ENCODE data around the gene CEP63. TPM values are rescaled to one million over a fixed set of nuclear protein-coding genes. Genes with fewer than 3 reads are reported as not detected.

Gene CEP63
- total RNA-seq, 2 experiments from 2014 or later, result 13.2 to 15.1 TPM

GRCh38 chr3:134552784-134553183 lies 66.9 kb downstream of the CEP63 start:
- ChIA-PET POLR2A (no interaction called here), CTCF (no interaction called here)
- H3K9me3 Mint-ChIP-seq, result peaks cover 2% of the 10 kb centered on the region
- no peak for DNase-seq
- no peaks in the 10 kb centered on the region for H3K4me1 Mint-ChIP-seq (ENCODE audit: low read depth)
- H3K27me3 ChIP-seq (ENCODE audit: control insufficient read depth in 1 of 2, insufficient read depth in 2 of 2, low read length in 2 of 2), result no peaks in the 10 kb centered on the region
- no peaks in the 10 kb centered on the region for H3K4me1 ChIP-seq (ENCODE audit: insufficient read depth, low read length)
- intact Hi-C loops (cut with DNase I, micrococcal nuclease), result no loop called here
- ATAC-seq (ENCODE audit: poor library complexity), result no peak
- H3K27me3 Mint-ChIP-seq, result no peaks in the 10 kb centered on the region
- no peak for TF ChIP-seq CTCF (IDR thresholded peaks at IDR 0.05)
- H3K36me3 Mint-ChIP-seq (ENCODE audit: low read depth), result peaks cover 78% of the 10 kb centered on the region
- H3K4me3 ChIP-seq (ENCODE audit: low read length), result no peak overlapping the region
- no peak overlapping the region for H3K4me3 Mint-ChIP-seq
- H3K9me3 ChIP-seq (ENCODE audit: control insufficient read depth in 1 of 2, insufficient read depth in 1 of 2, low read length in 2 of 2), result no peaks in the 10 kb centered on the region
- H3K27ac Mint-ChIP-seq, result no peak overlapping the region
- peaks cover 58% of the 10 kb centered on the region for H3K36me3 ChIP-seq (ENCODE audit: insufficient read depth, low read length)
- H3K27ac ChIP-seq (ENCODE audit: low read depth in 1 of 2, low read length in 2 of 2), result no peak overlapping the region

- POLR2A ChIA-PET, result no interaction called here
- no peaks in the 10 kb centered on the region for H3K9me3 Mint-ChIP-seq
- H3K36me3 Mint-ChIP-seq (ENCODE audit: low read depth), result peaks cover 65% of the 10 kb centered on the region
- no peak for TF ChIP-seq CTCF (IDR thresholded peaks at IDR 0.05)
- H3K4me3 ChIP-seq (ENCODE audit: low read length), result no peak overlapping the region
- CTCF ChIA-PET, result no interaction called here
- intact Hi-C loops (cut with DNase I, micrococcal nuclease), result no loop called here
- peaks cover 26% of the 10 kb centered on the region for H3K36me3 ChIP-seq (ENCODE audit: insufficient read depth, low read length)
- H3K27me3 ChIP-seq (ENCODE audit: control insufficient read depth in 1 of 2, insufficient read depth in 2 of 2, low read length in 2 of 2), result no peaks in the 10 kb centered on the region
- no peaks in the 10 kb centered on the region for H3K4me1 Mint-ChIP-seq (ENCODE audit: low read depth)
- DNase-seq (no peak), ATAC-seq (ENCODE audit: poor library complexity) (no peak)
- H3K27ac Mint-ChIP-seq, result no peak overlapping the region
- H3K4me3 Mint-ChIP-seq, result no peak overlapping the region
- no peaks in the 10 kb centered on the region for H3K27me3 Mint-ChIP-seq
- H3K27ac ChIP-seq (ENCODE audit: low read depth in 1 of 2, low read length in 2 of 2), result no peak overlapping the region
- H3K4me1 ChIP-seq (ENCODE audit: insufficient read depth, low read length), result no peaks in the 10 kb centered on the region
- no peaks in the 10 kb centered on the region for H3K9me3 ChIP-seq (ENCODE audit: control insufficient read depth in 1 of 2, insufficient read depth in 1 of 2, low read length in 2 of 2)
These were observed 73.7 kb downstream of the CEP63 start for GRCh38 chr3:134559591-134559990.

DNA sequence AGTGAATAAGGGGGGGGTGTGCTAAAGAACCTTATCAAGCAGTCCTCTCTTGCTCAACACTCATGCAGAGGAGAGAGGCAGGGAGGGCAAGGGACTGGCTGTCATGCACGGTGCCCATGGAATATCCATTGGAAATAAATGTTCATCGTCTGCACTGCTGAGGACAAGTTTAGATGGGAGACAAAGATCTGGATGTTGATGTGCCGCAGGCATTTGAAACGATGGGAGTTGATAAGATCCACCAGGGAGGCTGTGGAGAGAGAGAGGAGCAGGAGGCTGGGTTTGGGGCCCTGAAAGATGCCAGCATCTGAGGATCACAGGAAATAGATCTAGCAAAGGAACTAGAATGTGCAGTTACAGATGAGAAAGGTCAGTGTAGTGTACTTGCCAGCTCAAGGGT lies 76.2 kb downstream of the CEP63 start:
- TF ChIP-seq CTCF (IDR thresholded peaks at IDR 0.05), result no peak
- no peak for ATAC-seq (ENCODE audit: poor library complexity)
- intact Hi-C loops (cut with DNase I, micrococcal nuclease), result no loop called here
- Histone ChIP-seq H3K9me3 (ENCODE audit: control insufficient read depth in 1 of 2, insufficient read depth in 1 of 2, low read length in 2 of 2) (no peaks in the 10 kb centered on the region), H3K27ac (ENCODE audit: low read depth in 1 of 2, low read length in 2 of 2) (no peak overlapping the region), H3K4me3 (ENCODE audit: low read length) (no peak overlapping the region), H3K4me1 (ENCODE audit: insufficient read depth, low read length) (no peaks in the 10 kb centered on the region), H3K27me3 (ENCODE audit: control insufficient read depth in 1 of 2, insufficient read depth in 2 of 2, low read length in 2 of 2) (no peaks in the 10 kb centered on the region), H3K36me3 (ENCODE audit: insufficient read depth, low read length) (peaks cover 24% of the 10 kb centered on the region)
- Mint-ChIP-seq H3K27me3 (no peaks in the 10 kb centered on the region), H3K36me3 (ENCODE audit: low read depth) (peaks cover 63% of the 10 kb centered on the region), H3K4me1 (ENCODE audit: low read depth) (no peaks in the 10 kb centered on the region), H3K9me3 (no peaks in the 10 kb centered on the region), H3K4me3 (no peak overlapping the region), H3K27ac (no peak overlapping the region)
- ChIA-PET POLR2A (no interaction called here), CTCF (no interaction called here)
- DNase-seq, result no peak

Measured in CD4-positive, alpha-beta T cell (primary cell).